T-helper 2 cell treated with Interferon-gamma antibody and Interleukin-4, amounts not matched to agents 100 ng/mL and 5 ng/mL, for 36 hours (primary cell): Measurements from ENCODE around the gene SLC30A10. TPM values are rescaled to one million over a fixed set of nuclear protein-coding genes. Genes with fewer than 3 reads are reported as not detected.
"Not testable (repeated sequence)": the region's sequence is repeated elsewhere in the genome, so short reads cannot be mapped to it uniquely, and the experiment has no call there.

Experiments used
- intact Hi-C: fragments of 100-400 bp; cut with micrococcal nuclease; formaldehyde crosslinking; loops from one replicate; pipeline ENCODE4 v1.15.1; 2023
- total RNA-seq: library from RNA; stranded (reverse); gene quantifications from 2 replicates; pipeline ENCODE4 v1.2.3, GENCODE V29; 2022

SLC30A10 gene
- total RNA-seq, 1 donor from 2014 or later: not detected

DNA sequence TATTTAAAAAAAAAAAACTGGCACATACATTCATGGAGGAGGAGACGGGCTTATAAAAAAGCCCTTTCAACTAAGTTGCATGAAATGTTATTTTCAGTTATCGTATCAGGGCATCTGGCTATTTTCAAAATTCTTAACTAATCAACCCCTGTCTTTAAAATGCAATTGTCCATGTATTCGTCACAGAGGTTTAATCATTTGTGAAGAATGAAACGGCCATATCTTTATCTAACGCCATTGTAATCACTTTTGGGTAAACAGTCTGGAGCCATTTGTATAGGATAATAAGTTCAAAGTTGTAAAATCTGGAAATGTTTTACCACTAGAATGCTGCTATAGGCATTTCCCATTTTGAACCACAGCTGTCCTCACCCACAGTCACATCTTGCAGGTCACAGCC is 30.4 kb downstream of the SLC30A10 start:
- intact Hi-C loops: no loop called here

DNA sequence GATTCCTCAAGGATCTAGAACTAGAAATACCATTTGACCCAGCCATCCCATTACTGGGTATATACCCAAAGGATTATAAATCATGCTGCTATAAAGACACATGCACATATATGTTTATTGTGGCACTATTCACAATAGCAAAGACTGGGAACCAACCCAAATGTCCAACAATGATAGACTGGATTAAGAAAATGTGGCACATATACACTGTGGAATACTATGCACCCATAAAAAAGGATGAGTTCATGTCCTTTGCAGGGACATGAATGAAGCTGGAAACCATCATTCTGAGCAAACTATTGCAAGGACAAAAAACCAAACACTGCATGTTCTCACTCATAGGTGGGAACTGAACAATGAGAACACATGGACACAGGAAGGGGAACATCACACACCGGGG is 36.1 kb downstream of the SLC30A10 start:
- intact Hi-C loops: not testable (repeated sequence)

DNA sequence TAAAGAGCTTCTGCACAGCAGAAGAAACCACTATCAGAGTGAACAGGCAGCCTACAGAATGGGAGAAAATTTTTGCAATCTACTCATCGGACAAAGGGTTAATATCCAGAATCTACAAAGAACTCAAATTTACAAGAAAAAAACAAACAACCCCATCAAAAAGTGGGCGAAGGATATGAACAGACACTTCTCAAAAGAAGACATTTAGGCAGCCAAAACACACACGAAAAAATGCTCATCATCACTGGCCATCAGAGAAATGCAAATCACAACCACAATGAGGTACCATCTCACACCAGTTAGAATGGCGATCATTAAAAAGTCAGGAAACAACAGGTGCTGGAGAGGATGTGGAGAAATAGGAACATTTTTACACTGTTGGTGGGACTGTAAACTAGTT is 36.5 kb downstream of the SLC30A10 start:
- intact Hi-C loops: not testable (repeated sequence)

- intact Hi-C loops: not testable (repeated sequence)
Observed at GRCh38 chr1:219888667-219889066, 39.7 kb downstream of the SLC30A10 start.

GRCh38 chr1:219885680-219886079 is 42.7 kb downstream of the SLC30A10 start:
- intact Hi-C loops: no loop called here

DNA sequence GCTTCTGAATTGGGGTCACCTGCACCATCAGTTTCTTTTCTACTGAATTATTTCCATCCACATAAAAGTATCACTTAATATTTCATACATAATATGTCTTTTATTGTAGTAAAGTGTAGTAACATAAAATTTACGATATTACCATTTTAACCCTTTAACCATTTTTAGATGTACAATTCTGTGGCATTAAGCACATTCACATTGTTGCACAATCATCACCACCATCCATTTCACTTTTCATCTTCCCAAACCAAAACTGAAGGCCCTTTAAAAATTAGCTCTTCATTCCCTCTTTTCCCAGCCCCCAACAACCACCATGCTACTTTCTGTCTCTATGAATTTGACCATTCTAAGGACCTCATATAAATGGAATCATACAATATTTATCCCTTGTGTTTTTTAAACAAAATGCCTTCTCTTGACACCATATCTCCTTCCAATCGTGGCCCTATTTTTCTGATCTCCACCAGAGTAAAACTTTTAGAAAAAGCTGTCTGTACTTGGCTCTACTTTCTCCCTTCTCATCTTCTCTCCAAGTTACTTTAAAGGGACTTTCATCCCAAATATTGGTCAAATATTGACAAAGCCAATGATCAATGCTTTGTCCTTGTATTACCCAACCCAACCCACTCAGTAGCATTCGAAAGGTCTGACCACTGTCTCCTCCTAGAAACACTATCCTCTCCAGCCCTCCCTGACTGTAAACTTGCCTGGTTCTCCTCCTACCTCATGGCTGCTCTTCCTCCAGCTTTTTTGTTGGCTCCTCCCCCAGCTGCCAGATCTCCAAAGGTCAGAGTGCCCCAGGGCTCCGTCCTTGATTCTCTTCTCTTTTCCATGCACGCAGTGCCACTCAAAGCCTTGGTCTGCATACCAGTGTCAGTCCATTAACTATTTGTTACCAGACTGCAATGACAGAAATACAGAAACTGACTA is 44.7 kb downstream of the SLC30A10 start:
- intact Hi-C loops: no loop called here

- intact Hi-C loops: no loop called here
Observed at GRCh38 chr1:219882755-219883154, 45.6 kb downstream of the SLC30A10 start.

- intact Hi-C loops: no loop called here
Observed at GRCh38 chr1:219882096-219882495, 46.3 kb downstream of the SLC30A10 start.

- intact Hi-C loops: no loop called here
Observed at GRCh38 chr1:219880765-219881457, 47.4 kb downstream of the SLC30A10 start.

DNA sequence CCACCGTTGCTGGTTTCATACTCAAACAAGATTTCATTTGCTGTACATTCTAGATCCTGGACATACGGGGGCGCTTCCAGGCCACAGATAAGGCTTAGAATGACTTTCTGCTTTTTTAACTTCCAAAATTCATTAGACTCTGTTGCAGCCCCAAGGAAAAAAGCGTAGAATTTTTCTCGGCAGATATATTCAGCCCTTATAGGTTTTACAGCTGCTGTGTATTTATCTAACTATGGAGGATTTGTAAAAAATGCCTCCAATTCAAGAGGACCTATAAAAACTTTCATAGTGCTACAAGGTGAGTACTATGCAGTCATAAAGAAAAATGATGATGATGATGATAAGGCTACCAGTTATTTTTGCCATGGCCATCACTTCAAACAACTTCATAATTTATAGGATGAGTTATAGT is 51.6 kb downstream of the SLC30A10 start:
- intact Hi-C loops: no loop called here

- intact Hi-C loops: no loop called here
Observed at GRCh38 chr1:219875860-219876259, 52.5 kb downstream of the SLC30A10 start.

DNA sequence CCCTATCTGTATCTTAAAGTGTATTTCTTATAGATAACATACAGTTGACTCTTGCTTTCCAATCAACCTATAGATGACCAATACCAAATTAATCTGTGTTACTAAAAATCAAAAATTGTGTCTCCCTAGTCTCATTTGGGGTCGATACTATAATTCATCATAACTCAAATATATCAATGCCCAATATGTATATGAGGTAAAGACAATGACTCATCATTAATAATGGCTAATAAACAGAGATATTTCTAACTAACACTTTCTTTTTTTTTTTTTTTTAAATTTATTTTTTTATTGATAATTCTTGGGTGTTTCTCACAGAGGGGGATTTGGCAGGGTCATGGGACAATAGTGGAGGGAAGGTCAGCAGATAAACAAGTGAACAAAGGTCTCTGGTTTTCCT is 55.8 kb downstream of the SLC30A10 start:
- intact Hi-C loops: not testable (repeated sequence)

DNA sequence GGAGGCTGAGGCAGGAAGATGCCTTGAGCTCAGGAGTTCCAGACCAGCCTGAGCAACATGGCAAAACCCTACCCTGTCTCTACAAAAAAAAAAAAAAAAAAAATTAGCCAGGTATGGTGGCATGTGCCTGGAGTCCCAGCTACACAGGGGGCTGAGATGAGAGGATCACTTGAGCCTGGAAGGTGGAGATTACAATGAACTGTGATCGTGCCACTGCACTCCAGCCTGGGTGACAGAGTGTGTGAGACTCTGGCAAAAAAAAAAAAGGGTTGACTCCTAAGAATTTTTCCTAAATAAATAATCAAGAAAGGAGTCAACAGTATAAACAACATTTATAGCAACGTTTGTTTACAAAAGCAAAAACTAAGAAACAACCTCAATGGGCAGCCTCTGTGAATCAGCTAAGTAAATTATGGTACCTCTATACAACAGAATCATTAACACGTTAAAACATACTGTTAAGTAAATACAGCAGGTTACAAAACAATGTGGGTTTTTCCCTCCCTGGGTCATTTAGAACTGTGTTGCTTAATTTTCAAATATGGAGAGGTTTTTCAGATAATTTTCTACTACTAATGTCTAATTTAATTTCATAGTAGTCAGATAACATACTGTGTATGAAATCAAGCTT is 56.8 kb downstream of the SLC30A10 start:
- intact Hi-C loops: no loop called here

DNA sequence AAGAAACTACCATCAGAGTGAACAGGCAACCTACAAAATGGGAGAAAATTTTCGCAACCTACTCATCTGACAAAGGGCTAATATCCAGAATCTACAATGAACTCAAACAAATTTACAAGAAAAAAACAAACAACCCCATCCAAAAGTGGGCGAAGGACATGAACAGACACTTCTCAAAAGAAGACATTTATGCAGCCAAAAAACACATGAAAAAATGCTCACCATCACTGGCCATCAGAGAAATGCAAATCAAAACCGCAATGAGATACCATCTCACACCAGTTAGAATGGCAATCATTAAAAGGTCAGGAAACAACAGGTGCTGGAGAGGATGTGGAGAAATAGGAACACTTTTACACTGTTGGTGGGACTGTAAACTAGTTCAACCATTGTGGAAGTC is 59.7 kb downstream of the SLC30A10 start:
- intact Hi-C loops: not testable (repeated sequence)

Other genes starting within 250 kb of the SLC30A10 start
- gene EPRS1, start 117.9 kb upstream of the SLC30A10 start, total RNA-seq: 113 and 119 TPM in 2 replicates
- 24.7 and 26.8 TPM in 2 replicates for gene BPNT1, start 161.2 kb upstream of the SLC30A10 start, total RNA-seq
- gene IARS2, start 165.6 kb upstream of the SLC30A10 start, total RNA-seq: 59.7 and 60.2 TPM in 2 replicates